Measurements from ENCODE around the gene CPNE2. TPM values are rescaled to one million over a fixed set of nuclear protein-coding genes. Genes with fewer than 3 reads are reported as not detected.

CPNE2 gene
- polyA plus RNA-seq, 2 of the 4 experiments (the other 2 are of a cell fraction): 36.7 TPM

GRCh38 chr16:57146735-57147134 is 54.4 kb downstream of the CPNE2 start:
- CTCF ChIA-PET: no interaction called here

More at GRCh38 chr16:57146735-57147134, 54.4 kb downstream of the CPNE2 start:
- peak; percentile 75 to 85 for ATAC-seq
- H3K27ac ChIP-seq: no peak overlapping the region
- WGBS (ENCODE audit: missing lambda C conversion rate): 90% methylated on average over 5 of the region's 5 CpGs
- no peaks in the 10 kb centered on the region for H3K4me1 ChIP-seq
- DNase-seq (ENCODE audit: low read depth in 1 of 2, low spot score in 1 of 2): peak; percentile 46 to 62
- TF ChIP-seq ZSCAN20 (CRISPR knock-in tag; IDR thresholded peaks at IDR 0.05) (no peak), CHD2 (IDR thresholded peaks at IDR 0.05; ENCODE audit: low read length, partially characterized antibody) (no peak), HDAC2 (IDR thresholded peaks at IDR 0.05) (no peak), FOXS1 (CRISPR knock-in tag; IDR thresholded peaks at IDR 0.05) (no peak), JUN (IDR thresholded peaks at IDR 0.05) (no peak), REST (IDR thresholded peaks at IDR 0.05) (no peak), CTCF (IDR thresholded peaks at IDR 0.05) (no peak), BHLHE40 (IDR thresholded peaks at IDR 0.05; ENCODE audit: low read depth, low read length) (no peak), ZNF302 (CRISPR knock-in tag; IDR thresholded peaks at IDR 0.05) (no peak), ZC3H11A (IDR thresholded peaks at IDR 0.05) (no peak), ATOH8 (CRISPR knock-in tag; IDR thresholded peaks at IDR 0.05; ENCODE audit: low read depth) (no peak), MAFK (IDR thresholded peaks at IDR 0.05; ENCODE audit: partially characterized antibody) (no peak), USF2 (IDR thresholded peaks at IDR 0.05) (no peak), HEYL (CRISPR knock-in tag; IDR thresholded peaks at IDR 0.05) (no peak), BCL3 (IDR thresholded peaks at IDR 0.05) (no peak), HOXB5 (CRISPR knock-in tag; IDR thresholded peaks at IDR 0.05) (no peak), RFX5 (IDR thresholded peaks at IDR 0.05) (no peak), GATA3 (IDR thresholded peaks at IDR 0.05; ENCODE audit: borderline replicate concordance) (no peak)
- POLR2A ChIA-PET: no interaction called here
- H3K4me2 ChIP-seq: no peak overlapping the region
- no peak for FAIRE-seq
- H3K4me3 ChIP-seq: no peak overlapping the region
- H3K9me3 ChIP-seq: no peaks in the 10 kb centered on the region

Measured in A549 (cell line).